GM19238 (cell line): ENCODE results near the gene PTCRA.
A peak's percentile ranks its signal among the peaks of the same experiment; 100 is the strongest.
"Not testable (repeated sequence)": the region's sequence is repeated elsewhere in the genome, so short reads cannot be mapped to it uniquely, and the experiment has no call there.

Experiments used
- DNase-seq: peaks from one replicate; pipeline ENCODE4 v3.0.0; 2011; ENCODE audit warnings: low spot score; ENCODE audit not compliant: insufficient read length

Gene PTCRA

DNA sequence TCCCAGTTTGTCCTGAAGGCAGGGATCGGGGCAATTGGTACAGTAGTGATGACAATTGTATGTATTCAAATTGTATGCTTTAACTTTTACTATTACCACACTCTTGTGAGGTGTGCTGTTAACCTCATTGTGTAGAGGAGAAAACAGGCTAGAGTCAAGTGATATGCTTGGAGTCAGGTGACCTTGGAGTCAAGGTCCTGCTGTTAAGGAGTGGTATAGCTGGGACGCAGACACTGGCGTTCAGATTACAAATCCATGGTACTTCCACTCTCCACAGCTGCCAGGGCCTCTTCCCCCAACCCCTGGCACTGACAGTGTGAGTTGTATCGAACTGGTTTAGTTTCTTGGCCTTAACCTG, 23.9 kb downstream of the PTCRA start:
- no peak for DNase-seq

DNA sequence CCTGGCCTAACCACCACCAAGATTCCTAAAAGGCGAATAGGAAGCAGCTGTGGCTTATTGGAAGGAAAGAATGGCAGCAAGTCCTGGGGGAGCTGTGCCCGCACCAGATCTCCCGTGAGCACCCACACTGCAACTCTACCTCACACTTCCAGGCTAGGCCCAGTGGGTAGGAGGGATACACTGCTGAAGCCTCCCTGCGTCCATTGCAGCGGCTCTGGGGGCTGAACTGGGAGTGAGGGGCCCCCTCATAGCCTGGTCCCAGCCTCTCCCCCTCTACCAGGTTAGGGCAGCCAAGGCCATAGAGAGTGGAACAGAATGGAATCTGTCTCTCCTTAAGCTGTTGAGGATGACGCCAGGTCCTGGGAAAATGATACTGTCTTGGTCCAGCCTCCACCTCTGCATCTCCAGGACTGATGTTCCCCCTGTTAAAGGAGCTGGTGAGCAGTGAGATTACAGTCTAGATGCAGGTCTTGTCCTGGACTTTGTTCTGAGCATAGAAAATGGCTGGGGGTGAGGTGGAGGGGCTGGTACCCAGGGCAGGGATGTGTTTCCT, 24.7 kb downstream of the PTCRA start:
- DNase-seq, result no peak

DNA sequence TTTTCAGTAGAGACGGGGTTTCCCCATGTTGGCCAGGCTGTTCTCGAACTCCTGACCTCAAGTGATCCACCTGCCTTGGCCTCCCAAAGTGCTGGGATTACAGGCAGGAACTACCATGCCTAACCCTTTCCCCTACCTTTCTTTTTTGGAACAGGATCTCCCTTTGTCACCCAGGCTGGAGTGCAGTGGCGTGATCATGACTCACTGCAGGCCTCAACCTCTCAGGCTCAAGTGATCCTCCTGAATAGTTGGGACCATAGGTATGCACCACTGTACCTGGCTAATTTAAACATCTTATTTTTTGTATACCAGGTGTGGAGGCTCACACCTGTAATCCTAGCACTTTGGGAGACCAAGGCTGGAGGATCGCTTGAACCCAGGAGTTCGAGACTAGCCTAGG, 25.5 kb downstream of the PTCRA start:
- DNase-seq, result not testable (repeated sequence)

- no peak for DNase-seq
These were observed 26.6 kb downstream of the PTCRA start for GRCh38 chr6:42942444-42942843.

DNA sequence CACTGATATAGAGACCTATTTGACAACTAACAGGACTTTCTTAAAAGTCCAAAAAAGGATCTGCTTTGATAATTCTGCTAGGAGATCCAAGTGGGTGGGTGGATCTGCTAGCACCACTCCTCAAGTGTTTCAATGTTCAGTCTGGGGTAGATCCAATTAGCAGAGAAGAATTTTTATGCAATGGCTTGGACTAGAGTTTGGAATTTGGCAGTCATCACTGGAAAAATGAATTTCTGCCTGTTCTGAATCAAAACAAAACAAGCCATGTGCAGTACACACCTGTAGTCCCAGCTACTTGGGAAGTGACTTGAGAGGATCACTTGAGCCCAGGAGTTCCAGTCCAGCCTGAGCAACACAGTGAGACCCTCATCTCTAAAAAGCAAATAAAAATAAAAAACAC, 32.1 kb downstream of the PTCRA start:
- DNase-seq, result no peak

DNA sequence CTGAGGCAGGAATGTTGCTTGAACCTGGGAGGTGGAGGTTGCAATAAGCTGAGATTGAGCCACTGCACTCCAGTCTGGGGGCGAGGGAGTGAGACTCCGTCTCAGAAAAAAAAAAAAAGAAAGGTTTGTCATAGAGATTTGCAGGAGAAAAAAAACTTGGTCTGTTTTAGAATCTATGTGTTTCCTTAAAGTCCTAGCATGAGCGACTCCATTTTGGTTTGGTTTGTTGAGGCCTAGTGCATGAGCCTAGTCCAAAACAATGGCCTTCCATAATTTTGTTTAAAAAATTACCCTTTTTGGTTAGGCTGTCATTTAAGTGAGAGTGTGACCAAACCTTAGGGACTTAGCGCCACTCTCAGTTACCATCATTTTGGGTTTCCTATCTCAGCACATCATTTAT, 36.5 kb downstream of the PTCRA start:
- DNase-seq, result no peak

- DNase-seq, result not testable (repeated sequence)
These were observed 38.6 kb downstream of the PTCRA start for GRCh38 chr6:42954405-42954804.

GRCh38 chr6:42958125-42958524, 42.3 kb downstream of the PTCRA start:
- no peak for DNase-seq

GRCh38 chr6:42959917-42960242, 44.0 kb downstream of the PTCRA start:
- no peak for DNase-seq

DNA sequence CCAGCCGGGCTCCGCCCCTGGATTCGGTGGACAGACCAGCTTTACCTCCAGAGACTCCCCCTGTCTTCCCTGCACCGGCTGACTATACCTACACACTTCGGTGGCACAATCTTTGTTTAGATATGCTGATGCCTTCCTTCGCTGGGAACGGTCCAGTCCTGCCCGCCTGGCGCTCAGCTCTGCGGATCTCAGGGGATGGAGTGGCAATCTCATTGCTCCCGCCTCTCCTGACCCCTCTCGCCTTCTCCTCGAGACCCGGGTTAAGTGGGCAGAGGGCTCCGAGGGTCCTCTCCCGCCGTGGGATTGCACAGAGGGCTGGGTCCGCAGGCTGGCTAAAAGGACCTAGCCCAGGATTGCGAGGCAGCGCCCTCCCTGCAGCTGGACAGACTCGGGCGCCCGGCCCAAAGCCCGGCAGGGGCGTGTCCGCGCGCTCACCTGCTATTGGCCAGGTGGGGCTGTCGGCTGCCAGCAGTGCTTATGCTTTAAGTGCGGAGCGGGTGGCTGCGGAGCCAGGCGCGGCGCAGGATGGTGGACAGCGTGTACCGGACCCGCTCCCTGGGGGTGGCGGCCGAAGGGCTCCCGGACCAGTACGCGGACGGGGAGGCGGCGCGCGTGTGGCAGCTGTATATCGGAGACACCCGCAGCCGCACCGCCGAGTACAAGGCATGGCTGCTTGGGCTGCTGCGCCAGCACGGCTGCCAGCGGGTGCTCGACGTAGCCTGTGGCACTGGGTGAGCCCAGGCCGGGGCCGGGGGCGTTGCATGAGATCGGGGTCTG, 44.6 kb downstream of the PTCRA start, which contains the start of gene GNMT:
Gene GNMT (plus strand): TSS at position 512 of the 777 bp plus-strand sequence. CDS start 14 bp downstream, at position 526.
- peak; percentile 32 for DNase-seq

DNA sequence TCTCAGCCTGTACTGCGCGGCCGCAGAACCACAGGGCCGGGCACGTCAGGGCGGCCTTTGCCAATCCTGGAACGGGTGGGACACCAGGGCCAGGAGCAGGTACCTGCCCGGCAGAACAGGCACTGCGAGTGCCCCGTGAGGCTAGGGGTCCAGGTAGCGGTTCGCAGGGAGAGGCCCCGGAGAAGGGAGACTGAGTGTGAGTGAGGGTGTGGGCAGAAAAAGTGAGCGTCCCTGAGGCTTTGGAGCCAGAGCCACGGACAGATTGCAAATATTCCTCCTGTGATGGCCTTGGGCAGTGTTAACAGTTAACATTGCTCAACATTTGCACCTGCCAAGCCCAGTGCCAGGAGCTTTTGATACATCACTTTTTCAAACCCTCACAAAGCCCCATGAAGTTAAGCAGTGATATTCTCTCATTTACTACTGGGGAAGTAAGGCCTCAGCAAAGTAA, 45.2 kb downstream of the PTCRA start:
- DNase-seq, result no peak

- DNase-seq, result no peak
These were observed 46.2 kb downstream of the PTCRA start for GRCh38 chr6:42962096-42962495.

- DNase-seq, result no peak
These were observed 46.8 kb downstream of the PTCRA start for GRCh38 chr6:42962502-42963178.

DNA sequence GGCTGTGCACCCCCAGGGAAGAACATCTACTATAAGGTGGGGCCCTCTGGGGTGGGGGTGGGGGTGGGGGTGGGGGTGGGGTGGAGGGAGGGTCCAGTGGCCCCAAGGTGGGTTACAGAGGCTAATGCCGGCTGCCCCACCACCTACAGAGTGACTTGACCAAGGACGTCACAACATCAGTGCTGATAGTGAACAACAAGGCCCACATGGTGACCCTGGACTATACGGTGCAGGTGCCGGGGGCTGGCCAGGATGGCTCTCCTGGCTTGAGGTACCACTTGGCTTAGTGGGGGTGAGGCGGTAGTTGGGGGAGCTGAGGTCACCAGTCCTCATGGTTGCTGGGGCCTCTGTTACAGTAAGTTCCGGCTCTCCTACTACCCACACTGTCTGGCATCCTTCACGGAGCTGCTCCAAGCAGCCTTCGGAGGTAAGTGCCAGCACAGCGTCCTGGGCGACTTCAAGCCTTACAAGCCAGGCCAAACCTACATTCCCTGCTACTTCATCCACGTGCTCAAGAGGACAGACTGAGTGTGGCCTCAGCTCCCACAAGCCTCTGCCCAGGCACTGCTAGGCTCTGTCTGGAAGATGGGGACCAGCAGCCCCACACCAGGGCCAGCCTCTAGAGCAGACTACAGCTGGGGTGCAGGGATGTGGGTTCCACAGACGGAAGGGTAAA, 47.5 kb downstream of the PTCRA start:
- DNase-seq, result no peak

GRCh38 chr6:42963855-42964605, 48.2 kb downstream of the PTCRA start:
- no peak for DNase-seq

- DNase-seq, result no peak
These were observed 50.7 kb downstream of the PTCRA start for GRCh38 chr6:42966571-42966970.

- no peak for DNase-seq
These were observed 51.4 kb downstream of the PTCRA start for GRCh38 chr6:42967228-42967627.

- no peak for DNase-seq
These were observed 52.4 kb downstream of the PTCRA start for GRCh38 chr6:42968126-42968701.

DNA sequence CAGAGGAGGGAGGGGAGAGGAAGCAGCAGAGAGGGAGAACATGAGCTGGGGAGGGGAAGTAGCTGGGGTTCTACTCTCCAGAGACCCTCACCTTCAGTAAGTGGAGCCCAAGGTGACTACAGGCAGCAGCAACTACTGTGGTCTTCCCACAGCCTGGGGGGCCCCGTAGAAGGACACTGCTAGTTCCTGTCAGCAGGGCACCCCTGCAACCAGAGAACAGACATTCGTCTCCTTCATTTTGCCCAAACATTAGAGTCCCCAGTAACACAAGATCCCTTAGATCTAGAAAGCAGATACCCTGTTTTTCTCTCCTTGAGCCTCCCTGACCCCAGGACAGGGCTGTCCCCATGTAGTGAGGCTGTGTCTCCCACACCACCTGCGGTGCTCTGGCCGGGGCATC, 52.9 kb downstream of the PTCRA start:
- DNase-seq, result no peak

- DNase-seq, result no peak
These were observed 53.6 kb downstream of the PTCRA start for GRCh38 chr6:42969431-42969830.

- DNase-seq, result no peak
These were observed 54.1 kb downstream of the PTCRA start for GRCh38 chr6:42969934-42970333.
